Non-pigmented ciliary epithelial cell (primary cell): Measurements from ENCODE around the gene TCFL5.

Experiments
- DNase-seq: peaks from one replicate; pipeline ENCODE4 v3.0.0-alpha.2; 2010; ENCODE audit warnings: low read depth

Gene TCFL5

DNA sequence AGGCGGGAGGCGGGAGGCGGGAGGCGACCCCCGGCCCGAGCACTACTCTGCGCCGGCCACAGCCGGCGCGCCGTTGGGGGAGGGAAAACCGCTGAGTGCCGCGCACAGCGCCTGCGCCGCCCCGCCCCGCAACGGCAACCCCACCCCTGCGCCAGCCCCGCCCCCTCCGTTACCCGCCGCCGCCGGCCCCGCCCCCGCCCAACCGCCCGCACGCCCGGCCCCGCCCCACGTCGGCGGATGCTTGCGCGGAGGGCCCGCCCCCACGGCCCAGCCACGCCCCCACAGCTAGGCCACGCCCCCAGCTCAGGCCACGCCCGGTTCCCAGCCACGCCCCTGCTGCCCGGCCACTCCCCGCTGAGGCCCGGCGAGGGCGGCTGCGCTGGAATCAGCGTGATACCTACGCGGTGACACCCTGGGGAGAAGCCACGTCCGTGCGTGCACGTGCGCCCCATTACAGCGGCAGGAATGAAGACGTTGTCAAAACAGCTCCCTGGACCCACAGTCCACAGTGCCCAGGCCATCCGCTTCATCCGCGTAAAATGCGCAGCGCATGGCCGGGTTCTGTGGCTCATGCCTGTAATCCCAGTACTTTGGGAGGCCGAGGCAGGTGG, at the start of gene TCFL5:
TCFL5 (minus strand) TSS at position 97 of the 611 bp plus-strand sequence. CDS start 152 bp downstream, outside the sequence.
- no peak for DNase-seq

DNA sequence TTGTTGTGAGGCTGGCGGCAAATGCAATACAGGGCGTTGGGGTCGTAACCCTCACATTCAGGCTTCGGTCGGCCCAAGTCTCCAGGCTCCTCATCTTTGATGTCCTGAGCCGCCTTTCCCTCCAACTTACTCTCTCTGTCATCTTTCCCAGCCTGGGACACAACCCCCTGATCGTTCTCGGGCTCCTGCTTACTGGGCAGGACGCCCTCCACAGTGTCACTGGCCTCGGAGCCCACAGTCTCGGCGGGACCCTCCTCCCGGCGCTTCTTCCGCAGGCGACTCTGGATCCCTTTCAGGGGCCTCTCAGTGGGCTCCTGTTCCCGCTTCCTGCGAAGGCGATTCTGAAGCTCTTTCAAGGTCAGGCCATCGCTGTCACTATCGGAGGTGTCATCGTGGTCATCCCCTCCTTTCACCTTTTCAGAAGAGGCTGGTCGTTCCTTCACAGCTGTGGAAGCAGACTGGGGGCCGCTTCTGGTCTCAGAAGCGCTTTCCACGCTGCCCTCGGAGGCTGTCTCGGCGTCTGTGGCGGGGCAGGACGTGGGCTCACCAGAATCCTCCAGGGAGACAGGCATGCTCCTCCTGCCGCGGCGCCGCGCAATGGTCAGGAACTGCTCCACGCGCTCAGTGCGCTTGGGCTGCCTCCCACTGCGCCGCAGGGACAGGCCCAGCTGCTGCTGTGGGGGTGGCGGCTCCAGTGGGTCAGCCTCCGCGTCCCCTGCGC, 49.3 kb upstream of the TCFL5 start:
- DNase-seq, result no peak

DNA sequence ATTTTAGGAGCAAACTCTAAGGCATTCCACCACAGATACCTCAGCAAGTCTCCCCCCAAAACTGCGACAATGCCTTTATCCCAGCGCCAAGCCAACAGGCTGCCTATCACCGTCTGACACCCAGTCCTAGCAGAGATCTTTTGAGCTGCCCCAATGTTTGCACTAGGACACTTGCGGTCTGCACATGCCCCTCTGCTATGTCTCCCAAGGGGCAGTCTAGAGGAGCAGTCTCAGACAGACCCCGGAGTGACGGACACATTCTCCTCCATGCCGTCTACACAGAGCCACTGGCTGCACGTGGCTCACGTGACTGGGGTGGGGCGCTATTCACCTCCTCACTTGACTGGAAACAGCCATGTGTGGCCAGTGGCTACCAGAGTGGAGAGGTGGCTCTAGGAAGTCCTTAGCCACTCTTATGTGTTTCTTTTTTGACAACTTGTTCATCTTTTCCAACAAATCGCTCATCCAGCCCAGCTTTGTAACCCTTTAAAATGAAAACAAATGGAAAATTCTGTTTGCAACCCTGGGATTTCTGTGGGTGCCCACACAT, 48.7 kb upstream of the TCFL5 start:
- DNase-seq, result no peak

DNA sequence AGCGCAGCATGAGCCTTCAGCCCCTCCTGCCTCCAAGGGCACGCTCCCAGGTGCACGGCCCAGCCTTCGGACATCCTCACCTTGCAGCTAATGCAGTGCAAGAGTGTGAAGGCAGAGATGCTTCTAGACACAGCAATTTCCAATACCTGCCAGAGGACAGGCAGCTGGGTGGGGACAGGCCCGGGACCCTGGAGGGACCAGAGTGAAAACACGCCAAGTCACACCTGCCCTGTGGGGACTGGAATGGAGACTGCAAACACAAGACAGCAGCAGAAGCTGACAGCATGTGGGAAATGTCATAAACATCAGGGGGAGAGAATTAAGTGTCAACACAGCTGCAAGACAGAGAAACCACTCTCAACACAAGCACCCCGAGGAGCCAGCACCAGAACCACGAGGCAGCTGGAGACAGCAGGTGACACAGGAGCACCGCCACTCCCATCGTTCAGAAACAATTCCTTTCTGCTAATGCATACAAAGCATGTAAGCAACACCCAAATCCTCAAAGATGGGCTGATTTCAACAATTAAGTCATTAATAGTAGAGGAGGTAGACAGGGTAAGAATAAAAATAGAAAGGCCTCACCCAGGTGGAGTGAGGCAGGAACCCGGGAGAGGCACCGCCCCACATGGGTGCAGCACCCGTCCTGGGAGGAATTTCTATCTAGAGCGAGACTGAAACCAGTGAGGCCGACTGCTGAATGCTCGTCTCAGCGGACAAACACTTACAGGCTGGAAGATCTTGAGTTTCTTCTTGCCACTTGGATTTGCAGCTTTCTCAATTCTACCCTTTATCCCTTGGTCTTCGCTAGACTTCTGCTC, 47.6 kb upstream of the TCFL5 start:
- DNase-seq, result no peak

DNA sequence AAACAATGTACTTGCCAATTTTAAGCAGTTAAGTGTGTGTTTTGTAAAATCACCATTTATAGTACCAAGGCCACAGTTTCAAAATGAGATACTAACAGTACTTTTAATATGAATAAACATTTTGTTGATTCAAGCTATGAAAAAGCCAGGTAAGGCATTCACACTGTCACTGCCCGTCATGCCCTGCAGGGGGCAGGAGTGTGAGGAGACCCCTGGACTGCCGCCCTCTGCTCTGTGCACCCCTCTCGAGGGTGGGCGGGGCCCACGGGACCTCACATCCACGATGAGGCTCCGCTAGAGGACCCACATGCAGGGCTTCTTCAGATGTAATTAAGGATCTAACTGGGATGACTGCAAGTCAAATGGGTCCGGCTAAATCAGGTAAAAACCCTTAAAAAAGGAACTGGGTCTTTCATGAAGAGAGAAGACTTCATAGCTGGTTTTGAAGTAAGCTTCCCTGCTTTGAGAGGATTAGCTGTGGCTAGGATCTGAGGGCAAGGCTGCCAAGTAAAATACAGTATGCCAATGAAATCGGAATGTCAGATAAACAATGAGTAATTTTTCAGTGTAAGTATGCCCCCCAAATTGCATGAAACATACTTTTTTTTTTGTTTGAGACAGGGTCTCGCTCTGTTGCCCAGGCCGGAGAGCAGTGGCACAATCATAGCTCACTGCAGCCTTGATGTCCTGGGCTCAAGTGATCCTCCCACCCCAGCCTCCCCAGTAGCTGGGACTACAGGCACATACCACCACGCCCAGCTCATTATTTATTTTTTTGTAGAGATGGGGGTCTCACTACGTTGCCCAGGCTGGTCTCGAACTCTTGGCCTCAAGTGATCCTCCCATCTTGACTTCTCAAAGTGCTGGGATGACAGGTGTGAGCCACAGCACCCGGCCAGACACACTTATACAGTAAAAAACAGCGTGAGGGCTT, 46.0 kb upstream of the TCFL5 start:
- DNase-seq, result no peak

DNA sequence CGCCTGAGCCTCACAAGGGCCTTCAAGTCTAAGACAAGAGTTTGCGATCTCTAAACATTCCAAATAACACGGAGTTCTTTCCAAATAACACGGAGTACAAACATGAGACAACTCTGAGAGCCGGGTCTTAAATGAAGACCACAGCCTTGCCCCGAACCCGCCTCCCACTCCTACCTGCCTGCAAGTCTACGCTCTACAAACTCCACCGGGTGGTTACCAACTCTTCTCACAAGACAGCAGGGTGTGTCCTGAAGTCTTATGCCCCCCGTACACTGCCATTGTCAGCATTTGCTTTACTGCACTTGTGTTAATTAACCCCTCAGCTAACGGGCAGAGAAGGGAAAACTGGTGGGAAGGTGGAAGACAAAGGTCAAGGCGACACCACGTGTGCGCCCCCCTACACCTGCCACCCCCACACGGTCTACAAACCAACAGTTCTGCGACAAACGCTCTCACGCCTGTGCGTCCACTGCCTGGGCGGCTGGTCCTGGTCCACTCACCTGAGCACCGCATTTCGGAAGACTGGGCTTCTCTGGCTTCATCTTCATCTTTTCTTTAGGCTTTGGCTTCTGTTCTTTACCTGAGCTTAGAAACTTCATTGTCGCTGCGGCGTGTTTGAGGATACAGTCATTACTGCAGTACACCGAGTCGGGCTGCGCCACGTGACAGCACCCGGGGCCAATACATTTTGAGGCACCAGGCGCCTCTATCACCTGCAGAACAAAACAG, 45.2 kb upstream of the TCFL5 start:
- no peak for DNase-seq

DNA sequence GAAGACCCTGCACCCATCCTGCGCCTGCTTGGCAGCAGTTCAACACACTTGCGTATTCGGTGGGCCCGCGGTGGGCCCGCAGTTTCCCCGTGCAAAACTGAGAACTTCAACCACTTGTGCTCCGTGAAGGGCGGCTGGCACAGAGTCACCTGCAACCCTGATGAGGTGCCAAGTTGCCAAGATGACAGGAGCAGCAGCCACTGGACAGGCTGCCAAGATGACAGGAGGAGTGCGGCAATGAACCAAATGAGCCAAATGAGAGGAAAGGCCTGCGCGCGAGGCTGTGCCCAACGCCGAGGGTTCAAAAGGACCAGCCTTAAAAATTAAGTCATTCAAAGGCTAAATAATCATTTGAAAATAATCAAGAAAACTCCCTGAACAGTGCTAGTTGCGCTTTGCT, 44.6 kb upstream of the TCFL5 start:
- DNase-seq, result no peak

DNA sequence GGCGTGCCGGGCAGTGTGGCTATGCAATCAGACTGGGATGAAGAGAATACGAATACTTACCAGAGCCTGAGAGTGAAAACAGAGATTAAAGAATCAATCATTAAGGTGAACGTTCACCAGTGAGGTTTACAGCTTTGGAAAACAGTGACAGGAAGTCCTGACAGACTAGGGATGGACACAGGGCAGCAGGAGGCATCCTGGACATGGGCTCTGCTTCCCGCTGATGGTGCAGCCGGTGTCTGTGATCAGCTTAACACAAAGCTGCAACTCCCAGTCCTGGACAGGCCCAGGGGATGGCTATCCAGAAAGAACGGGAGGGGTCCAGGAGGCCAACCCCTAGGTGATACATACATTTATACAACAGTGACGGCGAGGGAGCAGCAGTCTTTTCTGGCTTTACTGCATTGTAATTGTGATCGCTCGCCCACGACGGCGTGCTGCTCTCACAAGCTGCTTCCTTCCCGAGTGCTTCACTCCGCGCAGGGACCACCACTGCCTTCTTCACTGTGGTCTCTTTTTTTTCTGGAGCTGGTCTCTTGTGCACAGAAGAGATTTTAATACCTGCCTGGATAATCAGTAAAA, 44.0 kb upstream of the TCFL5 start:
- DNase-seq, result no peak

DNA sequence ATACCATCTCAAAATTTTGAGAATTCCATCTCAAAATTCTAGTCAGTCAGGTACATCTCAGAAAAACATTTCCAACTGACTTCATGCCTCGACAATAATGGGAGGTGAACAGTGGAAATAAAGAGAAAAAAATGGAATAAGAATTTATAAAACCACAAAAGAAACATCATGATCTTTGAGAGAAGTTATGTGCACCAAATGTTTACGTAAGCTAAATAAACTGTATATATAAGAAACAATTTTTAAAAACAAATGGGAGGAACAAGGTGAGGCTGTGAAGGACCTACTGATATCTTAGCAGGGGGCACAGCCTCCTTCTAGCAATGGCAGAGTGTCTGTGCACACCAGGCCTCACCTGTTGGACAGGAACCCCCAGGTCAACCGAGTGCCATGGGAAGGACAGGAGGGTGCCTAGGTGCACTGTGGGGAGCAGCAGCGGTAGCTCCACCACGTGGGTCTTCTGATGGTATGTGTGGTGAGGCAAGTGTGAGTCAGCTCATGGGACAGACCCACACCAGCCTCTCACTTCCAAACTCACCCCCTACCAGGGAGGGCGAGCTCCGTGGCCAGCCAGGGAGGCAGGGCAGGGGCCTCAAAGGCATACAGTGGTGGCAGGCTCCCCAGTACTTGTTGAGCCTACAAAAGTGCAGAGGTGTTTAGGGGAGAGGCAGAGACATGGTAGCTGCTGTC, 41.4 kb upstream of the TCFL5 start:
- DNase-seq, result peak; percentile 28

DNA sequence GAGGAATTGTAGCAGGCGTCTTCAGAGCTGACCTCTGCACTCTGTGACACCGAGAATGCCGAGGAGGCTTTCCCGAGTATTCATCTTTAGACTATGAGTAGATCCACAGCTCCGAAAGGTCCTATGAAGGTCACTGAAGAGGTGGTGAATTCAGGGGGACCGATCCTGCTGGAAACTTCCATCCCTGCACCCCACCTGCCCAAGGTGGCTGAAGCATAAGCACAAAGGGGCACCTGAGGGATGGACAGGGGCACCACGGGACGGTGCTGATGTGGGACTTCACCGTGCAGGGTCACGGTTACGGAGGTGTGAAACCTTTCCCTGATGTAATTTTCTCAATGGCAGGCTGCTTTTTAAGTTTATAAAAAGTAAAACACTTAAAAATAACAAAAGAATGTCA, 40.3 kb upstream of the TCFL5 start:
- no peak for DNase-seq

DNA sequence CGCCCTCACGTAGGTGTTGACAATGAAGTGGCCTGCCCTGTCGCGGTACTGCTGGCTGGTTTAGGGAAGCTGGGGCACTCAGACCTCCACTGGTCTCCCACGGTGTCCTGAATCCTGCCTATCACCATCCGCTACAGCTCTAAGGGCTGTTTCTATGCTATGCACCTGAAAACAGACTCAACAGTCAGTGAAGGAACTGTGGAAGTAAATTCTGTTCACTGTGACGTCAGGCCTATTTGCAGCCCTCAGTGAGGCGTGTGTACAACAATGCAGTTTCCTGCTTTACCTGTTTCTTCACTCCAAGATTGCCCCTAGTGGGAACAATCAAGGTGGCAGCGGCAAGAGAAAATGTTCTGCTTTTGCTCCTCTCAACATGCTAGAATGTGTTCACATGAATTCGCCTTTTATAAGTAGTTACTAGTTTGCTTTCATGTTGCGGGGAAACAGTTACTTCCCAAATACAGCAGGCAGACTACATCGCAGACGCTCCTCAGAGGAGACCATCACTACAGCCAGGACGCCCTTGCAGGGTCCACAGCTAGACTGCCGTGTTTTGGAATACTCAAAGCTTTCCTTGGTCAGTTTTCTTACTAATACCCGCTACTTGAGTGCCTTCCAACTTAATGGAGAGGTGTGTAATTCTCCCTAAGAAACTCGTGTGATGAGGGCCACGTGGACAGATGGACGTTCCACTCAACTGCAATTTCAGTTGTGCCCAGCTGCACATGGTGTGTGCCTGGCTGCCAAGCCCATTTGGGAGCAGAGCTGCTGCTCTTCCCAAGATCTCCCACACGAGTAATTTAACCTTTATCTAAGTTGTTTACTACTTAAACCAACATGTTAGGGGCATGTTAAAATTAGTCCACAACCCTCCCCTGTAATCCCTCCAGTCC, 39.3 kb upstream of the TCFL5 start:
- no peak for DNase-seq

DNA sequence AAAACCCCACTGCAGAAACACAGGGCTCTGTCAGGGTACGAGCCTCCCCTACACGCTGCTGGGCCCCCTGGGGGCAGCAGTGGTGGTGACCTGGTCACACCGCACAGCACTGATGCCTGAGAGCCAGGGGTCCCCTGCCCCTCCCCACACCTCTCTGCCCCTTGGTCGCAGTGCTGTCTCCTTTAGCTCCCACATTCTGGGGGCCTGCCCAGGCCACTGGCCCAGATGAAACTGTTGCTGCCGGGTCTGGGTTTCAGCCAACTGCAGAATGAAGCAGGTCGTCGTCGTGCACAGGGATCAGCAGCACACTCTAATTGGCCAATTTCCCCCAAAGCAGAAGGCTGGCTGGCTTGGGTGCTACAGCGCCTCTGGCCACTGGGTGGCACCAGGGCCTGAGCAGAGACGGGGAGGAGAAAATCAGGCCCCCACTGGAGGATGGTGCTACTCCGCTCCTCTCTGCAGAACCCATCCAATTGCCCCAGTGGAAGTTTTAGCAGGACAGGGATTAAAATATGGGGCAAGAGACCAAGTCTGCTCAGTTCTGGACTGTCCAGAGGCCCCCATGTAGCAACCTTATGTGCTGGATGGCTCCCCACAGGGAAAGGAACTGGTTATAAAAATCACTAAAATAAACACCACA, 38.5 kb upstream of the TCFL5 start:
- peak; percentile 18 for DNase-seq

DNA sequence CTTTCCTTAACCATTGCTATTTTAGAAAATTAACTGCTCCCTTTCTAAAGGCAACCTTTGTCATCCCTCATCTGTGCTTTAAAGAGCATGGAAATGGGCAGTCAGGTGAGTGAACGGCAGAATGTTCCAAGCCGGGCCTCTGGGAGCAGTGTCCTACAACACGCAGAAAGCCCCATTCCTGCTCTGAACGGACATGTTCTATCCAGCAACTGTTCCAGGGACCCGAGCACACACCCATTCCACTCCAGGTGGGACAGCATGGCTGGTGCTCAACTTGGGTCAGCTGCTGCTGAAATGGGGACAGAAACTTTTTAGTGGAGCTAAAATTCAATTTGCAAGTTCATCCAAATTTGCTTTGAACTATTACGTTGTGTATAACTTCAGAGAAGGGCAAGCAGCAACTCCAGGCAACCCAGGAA, 38.0 kb upstream of the TCFL5 start:
- no peak for DNase-seq

DNA sequence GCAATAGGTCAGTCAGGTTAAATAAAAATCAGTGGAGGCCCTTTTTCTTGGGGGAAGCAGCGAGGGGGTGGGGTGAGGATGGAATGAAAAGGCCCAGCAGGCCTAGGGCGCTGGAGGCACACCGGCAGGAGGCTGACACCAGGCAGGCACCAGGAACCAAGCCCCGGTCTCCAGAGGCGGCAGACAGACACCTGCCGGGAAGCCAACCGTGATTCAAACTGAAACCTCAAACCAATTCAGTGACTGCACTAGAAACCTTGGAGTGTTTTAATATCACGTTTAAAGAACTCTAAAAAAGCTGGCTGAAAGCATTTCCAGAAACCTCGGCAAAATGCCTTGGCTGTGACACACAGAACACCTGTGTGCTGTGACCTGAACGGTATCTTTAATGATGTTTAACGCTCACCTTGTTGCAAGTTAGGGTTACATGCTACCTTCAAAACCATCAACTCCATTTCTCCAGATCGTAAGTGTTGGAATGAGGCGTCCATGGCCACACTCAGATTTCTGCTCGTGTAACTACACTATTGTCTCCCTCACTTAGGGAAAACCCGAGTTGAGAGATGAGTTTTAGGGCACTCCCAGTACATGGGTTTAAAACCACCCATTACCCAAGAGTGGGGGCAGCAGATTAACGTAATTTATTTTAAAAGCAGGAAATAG, 37.5 kb upstream of the TCFL5 start:
- no peak for DNase-seq

DNA sequence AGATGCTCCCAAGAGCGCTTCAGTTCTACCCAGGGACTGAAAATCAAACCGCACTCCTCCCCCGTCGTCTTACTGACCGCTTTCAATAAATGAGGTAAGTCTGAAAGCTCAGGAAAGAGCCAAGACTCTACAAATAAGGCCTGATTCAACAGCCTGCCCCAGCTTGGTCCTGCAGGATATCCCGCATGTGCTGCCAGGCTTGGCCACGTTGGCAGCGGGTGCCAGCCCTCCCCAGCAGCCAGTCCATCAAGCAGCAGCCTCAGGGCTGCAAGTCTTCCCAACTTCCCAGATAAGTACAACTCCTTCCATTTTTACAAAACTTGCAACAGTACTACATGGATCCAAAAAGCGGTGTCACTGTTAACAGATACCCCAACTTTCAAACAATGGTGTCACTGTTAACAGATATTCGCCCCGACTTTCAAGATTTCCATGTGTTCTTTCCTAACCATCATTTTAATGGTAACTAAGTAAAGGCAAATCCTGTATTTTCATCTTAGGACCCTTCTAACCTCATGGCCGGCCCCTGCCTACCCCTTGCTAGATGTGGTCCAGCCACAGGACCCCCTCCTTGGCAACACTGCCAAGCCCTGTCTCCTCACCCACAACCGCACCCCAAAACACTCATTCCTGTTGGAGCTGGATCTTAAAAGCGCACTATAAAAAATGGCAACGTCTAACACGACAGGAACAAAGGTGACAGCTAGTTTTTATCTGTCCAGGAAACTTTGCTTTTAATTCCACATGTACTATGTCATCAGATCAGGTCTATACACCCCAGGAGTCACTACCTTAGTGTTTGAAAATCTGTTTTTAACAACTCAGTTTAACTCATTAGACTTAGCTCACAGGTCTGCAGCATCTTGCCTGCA, 36.7 kb upstream of the TCFL5 start:
- no peak for DNase-seq

DNA sequence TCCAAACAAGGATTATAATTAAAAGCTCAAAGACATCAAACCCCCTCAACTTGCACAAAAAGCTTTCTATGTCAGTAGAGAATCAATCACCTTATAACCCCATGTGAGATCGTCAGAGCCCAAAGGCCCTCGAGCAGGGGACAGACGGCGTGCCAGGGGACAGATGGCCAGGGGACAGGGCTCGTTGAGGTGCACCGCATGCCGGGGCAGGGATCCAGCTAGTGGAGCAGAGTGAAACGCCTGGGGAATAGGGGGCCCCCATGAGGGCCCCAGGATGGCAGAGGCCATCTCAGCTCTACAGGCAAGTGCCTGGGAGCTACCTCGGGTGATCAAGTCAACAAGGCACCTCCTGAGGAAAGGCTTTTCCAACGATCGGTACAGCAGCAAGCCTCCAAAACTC, 36.0 kb upstream of the TCFL5 start:
- DNase-seq, result no peak

DNA sequence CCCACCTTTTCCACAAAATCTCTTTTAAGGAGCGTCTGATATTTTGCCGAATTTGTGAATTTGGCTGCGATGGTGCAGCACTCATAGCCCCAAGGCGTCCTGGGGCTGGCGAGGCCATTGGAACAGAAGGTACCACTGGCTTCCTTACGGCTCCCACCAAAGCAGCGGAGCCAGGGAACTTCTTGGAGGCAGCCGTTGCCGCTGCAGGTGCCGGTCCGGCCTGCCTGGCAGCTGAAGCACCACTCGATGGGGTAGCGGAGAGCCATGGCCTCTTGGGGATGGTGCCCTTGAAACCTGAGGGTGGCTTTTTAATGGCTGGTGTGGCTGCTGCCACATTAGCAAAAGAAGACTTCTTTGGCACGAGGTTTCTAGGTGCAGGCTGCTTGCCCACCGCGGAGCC, 34.9 kb upstream of the TCFL5 start:
- no peak for DNase-seq
